GM23248 (cell line): Measurements from ENCODE around the gene STRADB.

ENCODE experiments used
- EZH2 ChIP-seq: fragments of 200-600 bp; sonication (generic); IDR thresholded peaks from 2 replicates; pipeline ENCODE4 v1.6.1; 2018; ENCODE audit warnings: antibody characterized with exemption, mild to moderate bottlenecking; ENCODE audit not compliant: insufficient read depth, poor library complexity, severe bottlenecking
- EZH2phosphoT487 ChIP-seq: fragments of 200-600 bp; sonication (generic); IDR thresholded peaks from 2 replicates; pipeline ENCODE4 v1.6.1; 2018; ENCODE audit warnings: antibody characterized with exemption, moderate library complexity, mild to moderate bottlenecking, low read depth; ENCODE audit not compliant: insufficient read depth

DNA sequence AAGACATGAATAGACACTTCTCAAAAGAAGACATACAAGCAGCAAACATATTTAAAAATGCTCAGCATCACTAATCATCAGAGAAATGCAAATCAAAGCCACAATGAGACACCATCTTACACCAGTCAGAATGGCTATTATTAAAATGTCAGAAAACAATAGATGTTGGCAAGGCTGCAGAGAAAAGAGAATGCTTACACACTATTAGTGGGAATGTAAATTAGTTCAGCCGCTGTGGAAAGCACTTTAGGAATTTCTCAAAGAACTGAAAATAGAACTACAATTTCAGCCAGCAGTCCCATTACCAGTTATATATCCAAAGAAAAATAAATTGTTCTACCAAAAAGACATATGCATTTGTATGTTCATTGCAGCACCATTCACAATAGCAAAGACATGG is 61.7 kb downstream of the STRADB start:
- TF ChIP-seq EZH2phosphoT487 (no peak), EZH2 (no peak)
